Testis (tissue), 2 donors: ENCODE measurements around the gene ERVV-1.

ENCODE experiments used
- POLR2A ChIP-seq: fragments of 450-650 bp; IDR thresholded peaks from one replicate; pipeline ENCODE4 v1.6.1; 2017; ENCODE audit warnings: antibody characterized with exemption, mild to moderate bottlenecking, moderate library complexity
- TF ChIP-seq, protein P1 (sequence below), 3 experiments: fragments of 450-650 bp in 2 of 3; fragments of 200-600 bp in 1 of 3; sonication (generic) in 1 of 3; IDR thresholded peaks; one replicate each; pipeline ENCODE4 v1.5.1; 2016 to 2019; ENCODE audit warnings: antibody characterized with exemption in 3 of 3, mild to moderate bottlenecking in 2 of 3, moderate library complexity in 1 of 3

DNA sequence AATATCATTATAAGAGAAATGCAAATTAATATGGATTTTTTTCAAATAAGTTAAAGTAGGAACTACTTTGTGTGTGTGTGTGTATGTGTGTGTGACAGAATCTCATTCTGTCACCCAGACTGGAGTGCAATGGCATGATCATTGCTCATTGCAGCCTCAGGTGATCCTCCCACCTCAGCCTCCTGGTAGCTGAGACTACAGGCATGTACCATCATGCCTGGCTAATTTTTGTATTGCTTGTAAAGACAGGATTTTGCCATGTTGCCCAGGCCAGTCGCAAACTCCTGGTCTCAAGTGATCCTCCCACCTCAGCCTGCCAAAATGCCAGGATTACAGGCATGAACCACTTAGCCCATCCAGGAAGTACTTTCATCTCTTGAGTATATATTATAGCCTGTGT, 27.6 kb downstream of the ERVV-1 start:
- TF ChIP-seq, protein P1, sequence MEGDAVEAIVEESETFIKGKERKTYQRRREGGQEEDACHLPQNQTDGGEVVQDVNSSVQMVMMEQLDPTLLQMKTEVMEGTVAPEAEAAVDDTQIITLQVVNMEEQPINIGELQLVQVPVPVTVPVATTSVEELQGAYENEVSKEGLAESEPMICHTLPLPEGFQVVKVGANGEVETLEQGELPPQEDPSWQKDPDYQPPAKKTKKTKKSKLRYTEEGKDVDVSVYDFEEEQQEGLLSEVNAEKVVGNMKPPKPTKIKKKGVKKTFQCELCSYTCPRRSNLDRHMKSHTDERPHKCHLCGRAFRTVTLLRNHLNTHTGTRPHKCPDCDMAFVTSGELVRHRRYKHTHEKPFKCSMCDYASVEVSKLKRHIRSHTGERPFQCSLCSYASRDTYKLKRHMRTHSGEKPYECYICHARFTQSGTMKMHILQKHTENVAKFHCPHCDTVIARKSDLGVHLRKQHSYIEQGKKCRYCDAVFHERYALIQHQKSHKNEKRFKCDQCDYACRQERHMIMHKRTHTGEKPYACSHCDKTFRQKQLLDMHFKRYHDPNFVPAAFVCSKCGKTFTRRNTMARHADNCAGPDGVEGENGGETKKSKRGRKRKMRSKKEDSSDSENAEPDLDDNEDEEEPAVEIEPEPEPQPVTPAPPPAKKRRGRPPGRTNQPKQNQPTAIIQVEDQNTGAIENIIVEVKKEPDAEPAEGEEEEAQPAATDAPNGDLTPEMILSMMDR (IDR thresholded peaks at IDR 0.05): no peak
- no peak for TF ChIP-seq POLR2A
